Heart right ventricle (tissue), 16 donors: ENCODE results near the gene MS4A14. TPM values are rescaled to one million over a fixed set of nuclear protein-coding genes. Genes with fewer than 3 reads are reported as not detected.

Experiments used
- ATAC-seq, 8 donors: fragments of 200-7000 bp; cut with Tn5 transposase; one replicate each; pipeline ENCODE4 v1.9.1; 2020; ENCODE audit warnings: mild to moderate bottlenecking in 8 of 8, moderate library complexity in 8 of 8, moderate number of reproducible peaks in 1 of 8
- DNase-seq, 2 donors: peaks; one replicate each; pipeline ENCODE4 v3.0.0-alpha.2; 2020
- H3K27ac ChIP-seq, 10 donors: fragments of 200-600 bp; sonication (generic) in 2 of 10; one replicate each; pipeline versions ENCODE4 v1.5.0 to v1.8.0; 2020 to 2022; ENCODE audit warnings: mild to moderate bottlenecking in 3 of 10
- H3K27me3 ChIP-seq, 7 donors: fragments of 200-600 bp; one replicate each; pipeline ENCODE4 v1.8.0; 2021 to 2022; ENCODE audit warnings: mild to moderate bottlenecking in 2 of 7
- H3K36me3 ChIP-seq, 9 donors: fragments of 200-600 bp; sonication (generic) in 1 of 9; one replicate each; pipeline versions ENCODE4 v1.5.0 to v1.8.0; 2020 to 2022; ENCODE audit warnings: mild to moderate bottlenecking in 2 of 9
- H3K4me1 ChIP-seq, 9 donors: fragments of 200-600 bp; sonication (generic) in 1 of 9; one replicate each; pipeline versions ENCODE4 v1.5.0 to v1.8.0; 2020 to 2022; ENCODE audit warnings: mild to moderate bottlenecking in 4 of 9
- H3K4me3 ChIP-seq, 10 donors: fragments of 200-600 bp; sonication (generic) in 2 of 10; one replicate each; pipeline versions ENCODE4 v1.5.0 to v1.8.0; 2020 to 2022; ENCODE audit warnings: mild to moderate bottlenecking in 7 of 10, moderate library complexity in 2 of 10
- H3K9me3 ChIP-seq, 11 donors: fragments of 200-600 bp in 10 of 11; sonication (generic) in 2 of 11; one replicate each; pipeline versions ENCODE4 v1.5.0 to v1.8.0; 2013 to 2022; ENCODE audit warnings: mild to moderate bottlenecking in 2 of 11, control low read depth in 1 of 11, moderate library complexity in 1 of 11
- CTCF ChIP-seq, 9 donors: fragments of 200-600 bp; sonication (generic) in 2 of 9; IDR thresholded peaks; one replicate each; pipeline versions ENCODE4 v1.5.0 to v1.8.0; 2021 to 2022; ENCODE audit warnings: antibody characterized with exemption in 9 of 9, mild to moderate bottlenecking in 5 of 9, moderate library complexity in 1 of 9
- WGBS, 2 donors: extraction: QIAGEN DNeasy Blood & Tissue Kit; methylation state at CpG; one replicate each; pipeline ENCODE4 v1.1.7; 2013; ENCODE audit warnings: inconsistent platforms in 1 of 2; 5-methylcytosine and 5-hydroxymethylcytosine counted together
- intact Hi-C, 10 donors: fragments of 100-400 bp; cut with DNase I; formaldehyde crosslinking; loops; one replicate each; pipeline versions ENCODE4 v1.11.1 to v1.14.2; 2022
- polyA plus RNA-seq, 2 donors: library from polyadenylated mRNA; stranded (reverse); fragments of 200-250 nt; gene quantifications; one replicate each; pipeline ENCODE4 v1.2.3, GENCODE V29; 2013
- total RNA-seq, 10 donors: library from RNA; stranded (reverse); fragmentation: NEBNext Ultra II Directional in 3 of 10; extraction: Animal tissue kit (Norgen Biotek cat#: 25700) in 3 of 10; gene quantifications; one replicate each; pipeline versions ENCODE4 v1.2.1 to v1.2.4, GENCODE V29; 2021 to 2023
- donor health status: Arrhythmogenic right ventricular cardiomyopathy.
- donor health status: ischemic (EF 13 %, LVEDD 7.1; RV severe dilation, severe dysfunction).
- donor health status: healthy with polysubstance abuse.
- donor health status: DM: no; HTN: yes; CAD: no.
- donor health status: DM: no; HTN: no; CAD: no.
- donor health status: ischemic (EF 25% LVEDD 6.9; RV normal size, moderate dysfunction).
- donor health status: ischemic (EF 25% LVEDD 5.7; RV mildly dilated, moderate dysfunction).
- donor health status: healthy.
- donor health status: DM: yes; HTN: yes; CAD: no.
- donor health status: Ischemic cardiomyopathy.
- donor health status: ischemic (EF 35%, LVEDD 5.7; RV mildly dilated, moderate dysfunction).
- donor health status: nonischemic (EF 11% LVEDD 7.7; RV severe dilation, severe dysfunction).
- donor health status: DM: yes; HTN: yes; CAD: no.
- donor health status: PGD.
- donor health status: ischemic (EF 29% LVEDD 5.4; RV normal size, mild dysfunction).
- donor health status: nonischemic (EF 23%, LVEDD 6.1; RV moderate dilation, normal function).

Gene MS4A14
- total and polyA plus RNA-seq, 12 donors, result 0.11 to 2.6 (median 0.28) TPM; not detected in 2

GRCh38 chr11:60429272-60429671, 33.0 kb downstream of the MS4A14 start, which contains the start of gene MS4A5:
TSS of gene MS4A5 (plus strand) at chr11:60429572. CDS start at chr11:60429675, 103 bp downstream.
- no peak for ATAC-seq
- 96 to 97% methylated on average over 5 of the region's 5 CpGs for WGBS, 2 donors

GRCh38 chr11:60431251-60431650, 35.0 kb downstream of the MS4A14 start:
- H3K27ac ChIP-seq, result no peak overlapping the region
- H3K4me3 ChIP-seq, result no peak overlapping the region
- ATAC-seq, result no peak
- intact Hi-C loops, result no loop called here
- no peak for DNase-seq
- H3K4me1 ChIP-seq, result no peaks in the 10 kb centered on the region
- H3K36me3 ChIP-seq, result no peaks in the 10 kb centered on the region
- 70% methylated on average over 2 of the region's 2 CpGs for WGBS, 2 donors
- no peaks in the 10 kb centered on the region for H3K9me3 ChIP-seq
- no peak for TF ChIP-seq CTCF (IDR thresholded peaks at IDR 0.05)
- H3K27me3 ChIP-seq, result no peaks in the 10 kb centered on the region

More at GRCh38 chr11:60429272-60429671, 33.0 kb downstream of the MS4A14 start, which contains the start of gene MS4A5:
- intact Hi-C loops, result no loop called here
- no peak within 1 kb of the TSS for H3K27ac ChIP-seq
- no peaks in the 10 kb centered on the region for H3K4me1 ChIP-seq
- no peaks in the 10 kb centered on the region for H3K36me3 ChIP-seq
- DNase-seq, result no peak
- no peak for TF ChIP-seq CTCF (IDR thresholded peaks at IDR 0.05)
- peaks cover 0 to 3% (median 0%) of the 10 kb centered on the region in 7 donors for H3K27me3 ChIP-seq
- no peak within 1 kb of the TSS for H3K4me3 ChIP-seq
- H3K9me3 ChIP-seq, result no peaks in the 10 kb centered on the region

- H3K9me3 ChIP-seq, result no peaks in the 10 kb centered on the region
- H3K27me3 ChIP-seq, result no peaks in the 10 kb centered on the region
- H3K4me3 ChIP-seq, result no peak overlapping the region
- no peaks in the 10 kb centered on the region for H3K4me1 ChIP-seq
- H3K27ac ChIP-seq, result no peak overlapping the region
- 66 to 72% methylated on average over 4 of the region's 4 CpGs for WGBS, 2 donors
- no peak for DNase-seq
- no peak for TF ChIP-seq CTCF (IDR thresholded peaks at IDR 0.05)
- ATAC-seq, result no peak
- no peaks in the 10 kb centered on the region for H3K36me3 ChIP-seq
- intact Hi-C loops, result no loop called here
Measured at GRCh38 chr11:60433401-60433800, 37.1 kb downstream of the MS4A14 start.

- Histone ChIP-seq H3K4me1 (peaks cover 0 to 7% (median 0%) of the 10 kb centered on the region in 9 donors), H3K9me3 (no peaks in the 10 kb centered on the region), H3K36me3 (no peaks in the 10 kb centered on the region), H3K27me3 (no peaks in the 10 kb centered on the region), H3K27ac (no peak overlapping the region), H3K4me3 (no peak overlapping the region)
- ATAC-seq (no peak), DNase-seq (no peak)
- intact Hi-C loops, result no loop called here
- TF ChIP-seq CTCF (IDR thresholded peaks at IDR 0.05), result no peak
Measured at GRCh38 chr11:60447070-60447469, 50.8 kb downstream of the MS4A14 start.
